K562 (cell line): ENCODE data around the gene DMP1. TPM values are rescaled to one million over a fixed set of nuclear protein-coding genes. Genes with fewer than 3 reads are reported as not detected.
A peak's percentile ranks its signal among the peaks of the same experiment; 100 is the strongest.

Experiments
- ATAC-seq: fragments of 200-7000 bp; cut with Tn5 transposase; 3 replicates; pipeline ENCODE4 v1.9.1; 2020; ENCODE audit warnings: moderate library complexity
- BruUV-seq: library from RNA; stranded (reverse); fragments of 400-500 nt; replicated peaks from 2 replicates; lab custom pipeline; 2021; lab: Mats Ljungman, UMichigan
- CTCF ChIA-PET: fragments of 300-600 bp; formaldehyde crosslinking; extraction: SDS; loops from one replicate; lab custom pipeline; 2021; ENCODE audit warnings: low intra/inter-chr PET ratio; lab: Yijun Ruan, JAX
- POLR2A ChIA-PET: fragments of 300-600, 350-650 bp; sonication (Branson Sonifier 250); formaldehyde crosslinking; extraction: SDS; loops from one replicate; lab custom pipeline; 2021; ENCODE audit warnings: antibody characterized with exemption, inconsistent platforms; lab: Yijun Ruan, JAX
- DNase-seq, 4 experiments: peaks; one replicate each; pipeline versions ENCODE4 v3.0.0 to v3.0.0-alpha.2; 2011 to 2018; ENCODE audit warnings: low spot score in 3 of 4, mixed read lengths in 3 of 4; ENCODE audit errors: extremely low read depth in 1 of 4
- FAIRE-seq: peaks from 2 replicates; lab custom pipeline; 2011; peaks lifted over from hg19 to GRCh38; lab: Jason Lieb, UNC
- H2AFZ ChIP-seq: 2 replicates; pipeline ENCODE4 v1.6.0; 2011; ENCODE audit warnings: low read depth, low read length, control low read depth, inconsistent platforms
- H3K27ac ChIP-seq: fragments of 200-600 bp; 3 replicates; pipeline ENCODE4 v1.8.0; 2011; ENCODE audit warnings: low read depth, mild to moderate bottlenecking, control low read depth, inconsistent platforms, low read length, moderate library complexity, mixed read lengths; ENCODE audit errors: extremely low read depth
- H3K27me3 ChIP-seq, 2 experiments: fragments of 300-600 bp in 1 of 2; 2 replicates in 1 of 2; 3 replicates in 1 of 2; pipeline versions ENCODE4 v1.6.0 to v1.8.0; 2011; ENCODE audit warnings: inconsistent platforms in 2 of 2, low read length in 2 of 2, mild to moderate bottlenecking in 1 of 2, mixed read lengths in 1 of 2, moderate library complexity in 1 of 2; ENCODE audit not compliant: control insufficient read depth in 2 of 2, insufficient read depth in 2 of 2
- H3K36me3 ChIP-seq: fragments of 300-600 bp; 3 replicates; pipeline ENCODE4 v1.8.0; 2011; ENCODE audit warnings: mild to moderate bottlenecking, low read length, inconsistent platforms; ENCODE audit not compliant: control insufficient read depth, insufficient read depth
- H3K4me1 ChIP-seq, 2 experiments: fragments of 200-600 bp in 1 of 2; replicated peaks in 1 of 2; 2 replicates in 1 of 2; 3 replicates in 1 of 2; pipeline versions ENCODE4 v1.5.1 to v1.8.0; 2011; ENCODE audit warnings: inconsistent platforms in 2 of 2, low read length in 2 of 2, mild to moderate bottlenecking in 1 of 2, mixed read lengths in 1 of 2, moderate library complexity in 1 of 2; ENCODE audit not compliant: control insufficient read depth in 2 of 2, insufficient read depth in 2 of 2
- H3K4me2 ChIP-seq: 2 replicates; pipeline ENCODE4 v1.6.1; 2011; ENCODE audit warnings: low read length, control low read depth, inconsistent platforms, mixed read lengths; ENCODE audit not compliant: insufficient read depth
- H3K4me3 ChIP-seq: fragments of 200-600 bp; sonication (generic), shearing (Covaris generic); 2 replicates; pipeline ENCODE4 v1.5.1; 2016; ENCODE audit warnings: control low read depth, inconsistent platforms
- H3K79me2 ChIP-seq: fragments of 200-600 bp; 3 replicates; pipeline ENCODE4 v1.8.0; 2011; ENCODE audit warnings: low read length, inconsistent platforms; ENCODE audit not compliant: control insufficient read depth, insufficient read depth
- H3K9ac ChIP-seq, 2 experiments: 2 replicates each; pipeline versions ENCODE4 v1.6.0 to v1.6.1; 2011; ENCODE audit warnings: low read depth in 2 of 2, low read length in 2 of 2, control low read depth in 1 of 2, inconsistent platforms in 1 of 2, mild to moderate bottlenecking in 1 of 2, mixed read lengths in 1 of 2; ENCODE audit not compliant: insufficient read depth in 1 of 2
- H3K9me1 ChIP-seq: one replicate; pipeline ENCODE4 v1.6.0; 2011; ENCODE audit warnings: inconsistent platforms, mild to moderate bottlenecking, low read length, moderate library complexity; ENCODE audit not compliant: control insufficient read depth, insufficient read depth
- H3K9me3 ChIP-seq: replicated peaks from 2 replicates; pipeline ENCODE4 v1.5.1; 2011; ENCODE audit warnings: low read depth, low read length, inconsistent platforms; ENCODE audit not compliant: control insufficient read depth, insufficient read depth
- H4K20me1 ChIP-seq: replicated peaks from 2 replicates; pipeline ENCODE4 v1.6.1; 2011; ENCODE audit warnings: low read length, inconsistent platforms, mixed read lengths; ENCODE audit not compliant: control insufficient read depth, insufficient read depth
- ARID2 ChIP-seq: fragments of 450-650 bp; IDR thresholded peaks from 2 replicates; pipeline ENCODE4 v1.6.1; 2017; ENCODE audit warnings: antibody characterized with exemption, mild to moderate bottlenecking
- SETDB1 ChIP-seq: IDR thresholded peaks from one replicate; pipeline ENCODE4 v1.6.1; 2012; ENCODE audit warnings: low read length, control low read depth, inconsistent platforms
- ZNF121 ChIP-seq: sonication (generic); formaldehyde crosslinking; conservative IDR thresholded peaks from 2 replicates; pipeline ENCODE4 v1.8.0; 2022; ENCODE audit warnings: missing genetic modification reagents
- ZNF280A ChIP-seq: fragments of 450-650 bp; IDR thresholded peaks from 2 replicates; pipeline ENCODE4 v1.6.1; 2018; ENCODE audit warnings: mild to moderate bottlenecking, low read depth; ENCODE audit not compliant: partially characterized antibody
- ZNF764 ChIP-seq: fragments of 250-450 bp; sonication (Bioruptor Pico); IDR thresholded peaks from 2 replicates; pipeline ENCODE4 v1.4.0; 2020; ENCODE audit warnings: low read depth, mild to moderate bottlenecking, moderate library complexity
- WGBS: fragments of 100-300 bp; shearing (Covaris generic); methylation state at CpG from one replicate; pipeline ENCODE4 v1.1.6; 2016; ENCODE audit warnings: low coverage, mixed read lengths; ENCODE audit not compliant: insufficient coverage; ENCODE audit errors: missing lambda C conversion rate; 5-methylcytosine and 5-hydroxymethylcytosine counted together
- in situ Hi-C: fragments of 300-500 bp; cut with MboI; formaldehyde crosslinking; loops from 4 replicates; pipeline ENCODE4 v1.15.0; 2018; ENCODE audit warnings: inconsistent platforms, mixed read lengths
- intact Hi-C: fragments of 100-400 bp; cut with micrococcal nuclease; formaldehyde crosslinking; loops from 2 replicates; pipeline ENCODE4 v1.14.2; 2022
- polyA plus RNA-seq, 8 experiments: library from polyadenylated mRNA; depleted of rRNA in 4 of 8; stranded (reverse) in 5 of 8; unstranded in 3 of 8; fragments of >200 nt; fragmentation: Nextera tagmentation in 2 of 8; fragmentation: Illumina TruSeq in 1 of 8; extraction: Ambion mirVana in 2 of 8; extraction: Trizol in 1 of 8; gene quantifications; 2 replicates each; pipeline versions ENCODE4 v1.2.1 to v1.2.3, GENCODE V29; 2011 to 2014; ENCODE audit warnings: inconsistent platforms in 1 of 8, missing spikeins in 1 of 8
- total RNA-seq, 7 experiments: library from RNA; depleted of rRNA in 6 of 7; stranded (reverse); fragments of >200 nt in 6 of 7; fragmentation: Illumina TruSeq in 2 of 7; extraction: Trizol in 2 of 7; gene quantifications; 2 replicates each; pipeline versions ENCODE4 v1.2.1 to v1.2.3, GENCODE V29; 2011 to 2021; ENCODE audit warnings: low replicate concordance in 1 of 7
- TF ChIP-seq, protein P1 (sequence below): fragments of 250-450 bp; sonication (Bioruptor Pico); IDR thresholded peaks from 2 replicates; pipeline ENCODE4 v1.5.0; 2021
- TF ChIP-seq, protein P2 (sequence below): sonication (generic); formaldehyde crosslinking; IDR thresholded peaks from 2 replicates; pipeline ENCODE4 v1.8.1; 2022; ENCODE audit warnings: missing genetic modification reagents

DMP1 gene
- total and polyA plus RNA-seq, 9 of the 15 experiments (the other 6 are each of a cell fraction or from before 2014, with no cell fraction given), result not detected

DNA sequence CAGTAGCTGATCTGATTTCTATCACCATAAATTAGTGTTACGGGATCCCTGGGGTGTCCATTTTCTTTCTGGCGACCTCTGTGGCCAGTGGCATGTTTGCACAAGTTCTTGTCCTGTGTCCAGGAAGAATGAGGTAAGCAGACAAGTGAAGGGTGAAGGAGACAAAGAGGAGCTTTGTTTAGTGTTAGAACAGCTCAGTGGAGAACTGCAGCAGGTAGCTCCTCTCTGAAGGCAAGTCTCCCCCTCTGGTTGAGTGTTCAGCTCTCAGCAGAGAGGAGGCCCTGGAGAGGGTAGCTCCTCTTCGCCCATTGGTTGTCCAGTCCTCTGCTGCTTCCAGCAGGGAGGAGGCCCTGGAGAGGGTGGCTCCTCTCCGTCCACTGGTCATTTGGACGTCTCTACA lies 47.2 kb downstream of the DMP1 start:
- H4K20me1 ChIP-seq, result no peaks in the 10 kb centered on the region
- WGBS, result 0% methylated on average over 4 of the region's 5 CpGs
- H3K9ac ChIP-seq, result no peak overlapping the region
- H3K4me3 ChIP-seq, result no peak overlapping the region
- no peak for FAIRE-seq
- H3K9me3 ChIP-seq, result no peaks in the 10 kb centered on the region; the same call in 1 of the 2 replicates
- intact Hi-C loops (no loop called here), in situ Hi-C loops (no loop called here)
- no TSS peak for BruUV-seq
- H3K4me1 ChIP-seq, result no peaks in the 10 kb centered on the region
- ChIA-PET CTCF (no interaction called here), POLR2A (no interaction called here)
- no peaks in the 10 kb centered on the region for H3K79me2 ChIP-seq
- TF ChIP-seq, protein P1, sequence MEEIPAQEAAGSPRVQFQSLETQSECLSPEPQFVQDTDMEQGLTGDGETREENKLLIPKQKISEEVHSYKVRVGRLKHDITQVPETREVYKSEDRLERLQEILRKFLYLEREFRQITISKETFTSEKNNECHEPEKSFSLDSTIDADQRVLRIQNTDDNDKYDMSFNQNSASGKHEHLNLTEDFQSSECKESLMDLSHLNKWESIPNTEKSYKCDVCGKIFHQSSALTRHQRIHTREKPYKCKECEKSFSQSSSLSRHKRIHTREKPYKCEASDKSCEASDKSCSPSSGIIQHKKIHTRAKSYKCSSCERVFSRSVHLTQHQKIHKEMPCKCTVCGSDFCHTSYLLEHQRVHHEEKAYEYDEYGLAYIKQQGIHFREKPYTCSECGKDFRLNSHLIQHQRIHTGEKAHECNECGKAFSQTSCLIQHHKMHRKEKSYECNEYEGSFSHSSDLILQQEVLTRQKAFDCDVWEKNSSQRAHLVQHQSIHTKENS, result no peak
- no peak for TF ChIP-seq SETDB1
- TF ChIP-seq ZNF280A, result peak; percentile 8
- TF ChIP-seq, protein P2, sequence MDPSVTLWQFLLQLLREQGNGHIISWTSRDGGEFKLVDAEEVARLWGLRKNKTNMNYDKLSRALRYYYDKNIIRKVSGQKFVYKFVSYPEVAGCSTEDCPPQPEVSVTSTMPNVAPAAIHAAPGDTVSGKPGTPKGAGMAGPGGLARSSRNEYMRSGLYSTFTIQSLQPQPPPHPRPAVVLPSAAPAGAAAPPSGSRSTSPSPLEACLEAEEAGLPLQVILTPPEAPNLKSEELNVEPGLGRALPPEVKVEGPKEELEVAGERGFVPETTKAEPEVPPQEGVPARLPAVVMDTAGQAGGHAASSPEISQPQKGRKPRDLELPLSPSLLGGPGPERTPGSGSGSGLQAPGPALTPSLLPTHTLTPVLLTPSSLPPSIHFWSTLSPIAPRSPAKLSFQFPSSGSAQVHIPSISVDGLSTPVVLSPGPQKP (CRISPR knock-in tag), result no peak
- no peak for TF ChIP-seq ARID2
- no peak for TF ChIP-seq ZNF121 (CRISPR knock-in tag)
- no peak for TF ChIP-seq ZNF764
- H3K36me3 ChIP-seq, result no peaks in the 10 kb centered on the region
- H3K27me3 ChIP-seq, result no peaks in the 10 kb centered on the region
- no peak overlapping the region for H3K27ac ChIP-seq
- no peaks in the 10 kb centered on the region for H3K9me1 ChIP-seq
- DNase-seq, result no peak
- no peak for ATAC-seq
- H3K4me2 ChIP-seq, result no peak overlapping the region
- H2AFZ ChIP-seq, result no peak overlapping the region
